Measurements from ENCODE around the gene MARCHF10. TPM values are rescaled to one million over a fixed set of nuclear protein-coding genes. Genes with fewer than 3 reads are reported as not detected.

Gene MARCHF10
- total and polyA plus RNA-seq, 2 donors (not counting 3 experiments of a cell fraction or from before 2014, with no cell fraction given), result 0.11 TPM; not detected in 1

- TF ChIP-seq, protein P1, sequence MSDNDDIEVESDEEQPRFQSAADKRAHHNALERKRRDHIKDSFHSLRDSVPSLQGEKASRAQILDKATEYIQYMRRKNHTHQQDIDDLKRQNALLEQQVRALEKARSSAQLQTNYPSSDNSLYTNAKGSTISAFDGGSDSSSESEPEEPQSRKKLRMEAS (IDR thresholded peaks at IDR 0.05; ENCODE audit: insufficient read depth, insufficient read length), result no peak
- dilution Hi-C loops (cut with MboI; ENCODE audit: extremely low pct_ligation_motif_present, low sequenced_read_pairs), result no loop called here
- Histone ChIP-seq H3K9me3 (replicated peaks; ENCODE audit: control insufficient read depth, insufficient read depth, low read length) (no peaks in the 10 kb centered on the region), H3K36me3 (ENCODE audit: control insufficient read depth in 2 of 2, extremely low read depth in 1 of 2, insufficient read depth in 2 of 2, low read length in 2 of 2) (no peaks in the 10 kb centered on the region), H3K27ac (ENCODE audit: insufficient read depth, low read depth, low read length) (no peak overlapping the region), H4K20me1 (replicated peaks; ENCODE audit: control insufficient read depth, extremely low read depth, insufficient read depth, low read length) (no peaks in the 10 kb centered on the region), H3K79me2 (ENCODE audit: control insufficient read depth, insufficient read depth, low read length) (no peaks in the 10 kb centered on the region), H2AFZ (ENCODE audit: low read depth, low read length) (no peak overlapping the region), H3K4me2 (ENCODE audit: insufficient read depth, low read length) (no peak overlapping the region), H3K4me1 (ENCODE audit: control insufficient read depth, extremely low read depth, insufficient read depth, low read length) (no peaks in the 10 kb centered on the region), H3K4me3 (replicated peaks in 1 of 3; ENCODE audit: insufficient read depth in 1 of 3, low read depth in 1 of 3, low read length in 3 of 3) (no peak overlapping the region), H3K27me3 (ENCODE audit: control insufficient read depth in 2 of 2, insufficient read depth in 2 of 2, low read length in 2 of 2) (peaks cover 6 to 10% of the 10 kb centered on the region in 2 experiments), H3K9me1 (replicated peaks; ENCODE audit: control insufficient read depth, extremely low read depth, insufficient read depth, low read length) (no peaks in the 10 kb centered on the region), H3K9ac (replicated peaks; ENCODE audit: extremely low read depth, insufficient read depth, low read length) (no peak overlapping the region)
- BruUV-seq (replicated peaks), result no TSS peak
- POLR2A ChIA-PET, result no interaction called here
- intact Hi-C loops (cut with micrococcal nuclease), result no loop called here
- no peak for DNase-seq (ENCODE audit: low read depth, low spot score)
- no peak for FAIRE-seq
- CTCF ChIA-PET, result no interaction called here
These were observed 90.2 kb downstream of the MARCHF10 start for GRCh38 chr17:62717889-62718288.

DNA sequence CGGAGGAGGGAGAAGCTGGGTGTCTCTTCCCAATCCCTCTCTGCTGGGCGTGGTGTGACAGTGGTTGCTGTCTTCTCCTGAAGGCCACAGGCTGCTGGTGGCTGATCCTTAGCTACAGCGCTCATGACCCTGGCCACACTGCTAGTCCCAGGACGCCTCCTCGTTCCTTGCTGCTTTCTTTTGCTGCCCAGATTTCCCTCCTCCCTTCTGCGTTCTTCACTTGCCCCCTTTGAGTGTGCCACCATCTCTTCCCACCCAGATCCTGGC is 90.6 kb downstream of the MARCHF10 start:
- Histone ChIP-seq H3K4me1 (ENCODE audit: control insufficient read depth, extremely low read depth, insufficient read depth, low read length) (no peaks in the 10 kb centered on the region), H3K4me3 (replicated peaks in 1 of 3; ENCODE audit: insufficient read depth in 1 of 3, low read depth in 1 of 3, low read length in 3 of 3) (no peak overlapping the region), H3K79me2 (ENCODE audit: control insufficient read depth, insufficient read depth, low read length) (no peaks in the 10 kb centered on the region), H2AFZ (ENCODE audit: low read depth, low read length) (no peak overlapping the region), H4K20me1 (replicated peaks; ENCODE audit: control insufficient read depth, extremely low read depth, insufficient read depth, low read length) (no peaks in the 10 kb centered on the region), H3K9me3 (replicated peaks; ENCODE audit: control insufficient read depth, insufficient read depth, low read length) (no peaks in the 10 kb centered on the region), H3K9me1 (replicated peaks; ENCODE audit: control insufficient read depth, extremely low read depth, insufficient read depth, low read length) (no peaks in the 10 kb centered on the region), H3K4me2 (ENCODE audit: insufficient read depth, low read length) (no peak overlapping the region), H3K27me3 (ENCODE audit: control insufficient read depth in 2 of 2, insufficient read depth in 2 of 2, low read length in 2 of 2) (peaks cover 6 to 10% of the 10 kb centered on the region in 2 experiments), H3K36me3 (ENCODE audit: control insufficient read depth in 2 of 2, extremely low read depth in 1 of 2, insufficient read depth in 2 of 2, low read length in 2 of 2) (no peaks in the 10 kb centered on the region), H3K27ac (ENCODE audit: insufficient read depth, low read depth, low read length) (no peak overlapping the region), H3K9ac (replicated peaks; ENCODE audit: extremely low read depth, insufficient read depth, low read length) (no peak overlapping the region)
- FAIRE-seq (no peak), DNase-seq (ENCODE audit: low read depth, low spot score) (no peak)
- TF ChIP-seq POLR2A (IDR thresholded peaks at IDR 0.05; ENCODE audit: low read depth, low read length) (no peak), CTCF (IDR thresholded peaks at IDR 0.05; ENCODE audit: extremely low read depth in 1 of 2, insufficient read depth in 1 of 2, low read depth in 1 of 2, low read length in 2 of 2) (no peak), MYC (IDR thresholded peaks at IDR 0.05; ENCODE audit: low read depth, low read length) (no peak), GATA2 (IDR thresholded peaks at IDR 0.05; ENCODE audit: insufficient read depth, insufficient read length, low read depth, low read length) (no peak), JUN (IDR thresholded peaks at IDR 0.05; ENCODE audit: borderline replicate concordance, insufficient read depth, insufficient read length, low read depth) (no peak), FOS (IDR thresholded peaks at IDR 0.05; ENCODE audit: borderline replicate concordance, insufficient read depth, low read length) (no peak), POLR2AphosphoS5 (IDR thresholded peaks at IDR 0.05; ENCODE audit: insufficient read depth, low read depth, low read length) (no peak), EZH2 (IDR thresholded peaks at IDR 0.05; ENCODE audit: borderline replicate concordance, low read depth, low read length, severe bottlenecking) (no peak)
- TF ChIP-seq, protein P1 (IDR thresholded peaks at IDR 0.05; ENCODE audit: insufficient read depth, insufficient read length), result no peak
- intact Hi-C loops (cut with micrococcal nuclease) (no loop called here), dilution Hi-C loops (cut with MboI; ENCODE audit: extremely low pct_ligation_motif_present, low sequenced_read_pairs) (no loop called here)
- no TSS peak for BruUV-seq (replicated peaks)
- ChIA-PET POLR2A (no interaction called here), CTCF (no interaction called here)
